Cardiac fibroblast (primary cell): ENCODE results near the gene TBC1D24.

Experiments used
- DNase-seq, 2 donors: peaks; one replicate each; pipeline versions ENCODE4 v3.0.0 to v3.0.0-alpha.2; 2010; ENCODE audit warnings: low read depth in 2 of 2
- H3K4me3 ChIP-seq, 2 donors: replicated peaks in 1 of 2; 1 replicate in 1 of 2; 2 replicates in 1 of 2; pipeline ENCODE4 v1.5.1; 2011; ENCODE audit warnings: low read depth in 2 of 2, low read length in 2 of 2, mild to moderate bottlenecking in 2 of 2, moderate library complexity in 1 of 2
- TF ChIP-seq, protein P1 (sequence below): IDR thresholded peaks from one replicate; pipeline ENCODE4 v1.5.1; 2011; ENCODE audit warnings: low read depth, mild to moderate bottlenecking, low read length, inconsistent platforms

TBC1D24 gene

DNA sequence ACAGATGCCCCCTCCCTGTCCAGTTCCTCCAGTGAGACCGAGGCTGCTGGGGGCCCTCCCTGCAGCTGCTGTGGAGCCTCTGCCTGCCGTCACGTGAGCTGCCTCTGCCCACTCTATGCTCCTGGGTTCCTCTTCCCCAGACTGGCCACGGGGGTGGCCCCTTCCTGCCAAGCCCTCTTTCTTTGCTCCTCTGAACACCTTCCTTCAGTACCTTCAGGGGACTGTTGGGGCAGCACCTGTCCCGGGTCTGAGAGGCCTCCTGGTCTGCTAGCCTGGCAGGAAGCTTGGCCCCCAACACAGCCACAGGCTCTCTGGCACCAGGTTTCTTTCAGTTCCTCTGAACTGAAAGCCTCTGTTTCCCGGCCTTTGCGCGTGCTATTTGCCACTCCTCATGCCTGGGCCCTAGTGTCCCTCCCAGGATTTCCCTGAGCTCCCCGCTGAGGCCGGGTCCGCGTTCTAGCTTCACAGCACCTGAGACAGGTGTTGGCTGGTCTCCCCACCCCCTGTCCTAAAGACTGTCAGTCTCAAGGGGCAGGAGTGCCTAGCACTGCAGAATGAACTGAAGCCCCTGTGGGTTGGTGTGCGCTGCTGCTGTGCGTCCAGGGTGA, 32.2 kb downstream of the TBC1D24 start:
- TF ChIP-seq, protein P1, sequence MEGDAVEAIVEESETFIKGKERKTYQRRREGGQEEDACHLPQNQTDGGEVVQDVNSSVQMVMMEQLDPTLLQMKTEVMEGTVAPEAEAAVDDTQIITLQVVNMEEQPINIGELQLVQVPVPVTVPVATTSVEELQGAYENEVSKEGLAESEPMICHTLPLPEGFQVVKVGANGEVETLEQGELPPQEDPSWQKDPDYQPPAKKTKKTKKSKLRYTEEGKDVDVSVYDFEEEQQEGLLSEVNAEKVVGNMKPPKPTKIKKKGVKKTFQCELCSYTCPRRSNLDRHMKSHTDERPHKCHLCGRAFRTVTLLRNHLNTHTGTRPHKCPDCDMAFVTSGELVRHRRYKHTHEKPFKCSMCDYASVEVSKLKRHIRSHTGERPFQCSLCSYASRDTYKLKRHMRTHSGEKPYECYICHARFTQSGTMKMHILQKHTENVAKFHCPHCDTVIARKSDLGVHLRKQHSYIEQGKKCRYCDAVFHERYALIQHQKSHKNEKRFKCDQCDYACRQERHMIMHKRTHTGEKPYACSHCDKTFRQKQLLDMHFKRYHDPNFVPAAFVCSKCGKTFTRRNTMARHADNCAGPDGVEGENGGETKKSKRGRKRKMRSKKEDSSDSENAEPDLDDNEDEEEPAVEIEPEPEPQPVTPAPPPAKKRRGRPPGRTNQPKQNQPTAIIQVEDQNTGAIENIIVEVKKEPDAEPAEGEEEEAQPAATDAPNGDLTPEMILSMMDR = no peak
- no peak for DNase-seq
- no peak overlapping the region for H3K4me3 ChIP-seq

DNA sequence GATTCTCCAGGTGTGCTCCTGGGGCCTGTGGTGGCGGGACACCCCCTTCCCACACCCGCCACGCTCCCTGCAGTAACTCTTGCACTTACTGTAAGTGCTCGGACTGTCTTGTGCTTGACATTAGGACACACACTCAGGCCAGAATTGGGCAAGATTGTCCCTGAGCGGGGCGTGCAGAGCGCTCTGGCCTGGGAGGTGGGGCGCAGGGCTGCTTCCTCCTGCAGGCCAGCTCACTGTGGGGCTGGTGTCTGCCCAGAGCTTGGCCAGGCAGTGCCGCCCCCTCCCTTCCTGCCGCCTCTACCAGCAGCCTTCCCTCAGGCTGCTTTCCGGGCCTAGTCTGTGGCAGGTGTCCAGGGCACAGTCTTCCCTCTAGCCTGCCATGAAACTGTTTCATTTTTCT, 32.7 kb downstream of the TBC1D24 start:
- H3K4me3 ChIP-seq = no peak overlapping the region
- no peak for DNase-seq
- TF ChIP-seq, protein P1 = no peak

DNA sequence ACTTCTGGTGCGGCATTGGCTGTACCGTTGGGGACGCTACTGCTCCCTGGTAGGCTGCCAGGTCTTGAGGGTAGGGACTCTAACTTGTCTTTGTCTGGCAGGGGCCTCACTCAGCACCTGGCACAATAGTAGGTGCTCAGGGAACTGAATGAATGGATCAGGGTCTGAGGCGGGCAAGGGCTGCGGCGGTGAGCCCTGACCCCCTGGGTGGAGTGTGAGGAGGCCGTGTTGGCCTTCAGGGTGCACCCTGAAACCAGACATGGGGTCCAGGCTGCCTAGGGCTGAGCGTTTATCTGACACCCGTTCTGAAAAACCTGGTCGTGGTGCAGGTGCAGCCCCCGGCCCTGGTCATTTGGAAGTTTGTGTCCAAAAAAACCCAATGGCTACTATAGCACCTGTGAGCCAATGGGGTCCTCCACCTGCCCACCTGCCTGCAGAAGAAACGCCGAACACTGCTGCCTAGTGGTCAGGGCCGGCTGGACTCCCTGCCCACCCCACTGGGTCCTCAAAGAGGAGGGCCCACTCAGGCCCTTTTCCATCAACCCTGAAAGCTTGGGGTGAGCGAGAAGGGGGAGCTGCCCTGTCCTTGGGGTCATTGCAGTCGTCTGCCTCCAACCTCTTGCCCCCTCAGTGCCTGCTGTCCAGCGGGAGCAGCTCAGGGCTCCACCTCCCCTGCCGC, 33.9 kb downstream of the TBC1D24 start:
- H3K4me3 ChIP-seq = no peak overlapping the region
- DNase-seq = no peak
- TF ChIP-seq, protein P1 = no peak

DNA sequence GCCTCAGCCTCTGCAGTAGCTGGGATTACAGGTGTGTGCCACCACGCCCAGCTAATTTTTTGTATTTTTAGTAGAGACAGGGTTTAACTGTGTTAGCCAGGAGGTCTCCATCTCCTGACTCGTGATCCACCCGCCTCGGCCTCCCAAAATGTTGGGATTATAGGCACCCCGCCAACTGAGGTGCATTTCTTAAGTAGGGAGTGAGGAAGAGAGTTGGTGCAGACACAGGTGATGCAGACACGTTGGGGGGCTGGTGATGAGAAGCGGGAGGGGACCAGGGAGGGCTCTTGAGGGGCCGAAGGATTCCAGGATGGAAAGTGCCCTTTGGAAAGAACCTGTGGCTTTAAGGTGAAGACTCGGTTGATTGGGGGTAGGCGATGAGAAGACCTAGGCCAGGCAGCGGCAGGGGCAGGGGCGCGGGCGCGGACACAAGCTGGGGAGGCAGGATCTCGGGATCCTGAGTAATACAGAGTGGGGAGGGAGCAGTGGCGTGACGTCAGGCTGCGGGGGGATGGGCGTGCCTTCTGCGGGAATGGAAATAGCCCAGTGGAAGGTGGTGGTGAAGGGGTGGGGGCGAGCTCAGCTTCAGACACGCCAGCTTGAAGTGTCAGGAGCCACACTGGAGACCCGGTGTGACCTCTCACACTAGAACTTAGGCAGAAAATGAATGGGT, 36.3 kb downstream of the TBC1D24 start:
- TF ChIP-seq, protein P1 = no peak
- H3K4me3 ChIP-seq = peak overlapping the region in 1 of 2 donors; percentile 7
- DNase-seq = peak; percentile 65 to 66

DNA sequence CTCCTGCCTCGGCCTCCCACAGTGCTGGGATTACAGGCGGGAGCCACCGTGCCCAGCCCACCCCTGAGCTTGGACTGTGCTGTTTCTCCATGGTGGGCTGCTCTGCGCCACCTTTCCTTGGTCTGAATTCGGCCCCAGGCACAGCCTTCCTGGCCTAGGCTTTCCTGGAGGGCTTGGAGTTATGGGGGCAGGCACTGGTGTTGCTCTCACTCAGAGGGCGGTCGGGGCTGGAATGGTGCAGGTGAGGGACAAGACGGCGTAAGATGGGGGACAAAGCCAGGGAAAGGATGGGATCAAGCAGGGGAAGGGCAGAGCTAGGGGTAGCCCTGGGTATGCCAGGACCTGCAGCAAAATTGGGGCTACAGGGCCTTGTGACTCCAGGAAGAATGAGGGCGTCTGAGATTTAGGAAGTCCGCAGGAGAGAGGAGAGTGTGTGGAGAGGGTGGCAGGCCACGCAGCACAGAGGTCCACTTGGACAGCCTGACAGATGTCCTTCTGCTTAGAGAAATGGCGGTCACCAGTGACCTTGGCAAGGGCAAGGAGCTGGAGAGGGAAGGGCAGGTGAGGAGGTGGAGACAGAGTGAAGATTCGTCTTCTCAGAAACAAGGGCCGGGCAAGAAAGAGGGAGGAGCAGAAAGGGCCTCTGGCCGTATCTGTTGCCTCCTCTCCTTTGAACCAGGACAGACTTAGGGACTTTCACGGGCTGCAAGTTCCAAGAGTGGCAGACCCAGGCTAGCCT, 37.2 kb downstream of the TBC1D24 start:
- no peak for DNase-seq
- no peak overlapping the region for H3K4me3 ChIP-seq
- TF ChIP-seq, protein P1 = no peak

DNA sequence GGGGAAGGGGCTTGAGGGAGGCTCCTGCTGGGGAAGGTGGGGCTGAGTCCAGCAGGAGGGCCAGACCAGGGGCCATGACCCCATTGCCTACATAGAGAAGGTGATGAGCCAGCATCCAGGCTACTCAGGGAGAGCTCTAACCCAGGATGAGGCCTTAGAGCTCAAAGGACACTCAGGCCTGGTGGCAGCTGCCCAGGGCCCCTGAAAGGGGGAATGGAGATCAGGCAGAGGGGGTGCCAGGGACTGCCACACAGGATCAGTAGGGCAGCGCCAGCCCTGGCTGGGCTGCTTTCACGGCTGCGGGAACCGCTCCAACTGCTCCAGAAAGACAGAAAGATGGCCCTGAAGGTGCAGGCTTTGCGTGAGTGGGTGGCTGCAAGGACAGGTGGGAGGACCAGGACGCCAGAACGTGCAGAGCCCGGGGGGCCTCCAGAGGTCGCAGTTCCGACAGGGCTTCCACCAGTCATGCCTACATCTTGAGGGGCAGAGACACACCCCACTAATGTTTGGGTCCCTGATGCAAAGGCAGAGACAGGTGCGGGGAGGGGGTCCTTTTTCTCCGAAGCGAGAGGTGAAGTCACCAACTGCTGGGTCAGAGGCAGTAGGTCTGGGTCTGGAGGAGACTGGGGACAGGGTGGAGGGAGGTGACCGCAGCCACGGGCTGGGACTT, 37.9 kb downstream of the TBC1D24 start:
- TF ChIP-seq, protein P1 = no peak
- H3K4me3 ChIP-seq = peak overlapping the region; percentile 25 to 87
- no peak for DNase-seq
